GM19328 (cell line): Measurements from ENCODE around the gene HPN.
A peak's percentile ranks its signal among the peaks of the same experiment; 100 is the strongest.

Source experiments
- ATAC-seq: cut with Tn5 transposase; IDR thresholded peaks from one replicate; pipeline ENCODE4 v1.9.1; 2021; ENCODE audit warnings: mild to moderate bottlenecking, moderate library complexity; ENCODE audit not compliant: unreplicated experiment

HPN gene

DNA sequence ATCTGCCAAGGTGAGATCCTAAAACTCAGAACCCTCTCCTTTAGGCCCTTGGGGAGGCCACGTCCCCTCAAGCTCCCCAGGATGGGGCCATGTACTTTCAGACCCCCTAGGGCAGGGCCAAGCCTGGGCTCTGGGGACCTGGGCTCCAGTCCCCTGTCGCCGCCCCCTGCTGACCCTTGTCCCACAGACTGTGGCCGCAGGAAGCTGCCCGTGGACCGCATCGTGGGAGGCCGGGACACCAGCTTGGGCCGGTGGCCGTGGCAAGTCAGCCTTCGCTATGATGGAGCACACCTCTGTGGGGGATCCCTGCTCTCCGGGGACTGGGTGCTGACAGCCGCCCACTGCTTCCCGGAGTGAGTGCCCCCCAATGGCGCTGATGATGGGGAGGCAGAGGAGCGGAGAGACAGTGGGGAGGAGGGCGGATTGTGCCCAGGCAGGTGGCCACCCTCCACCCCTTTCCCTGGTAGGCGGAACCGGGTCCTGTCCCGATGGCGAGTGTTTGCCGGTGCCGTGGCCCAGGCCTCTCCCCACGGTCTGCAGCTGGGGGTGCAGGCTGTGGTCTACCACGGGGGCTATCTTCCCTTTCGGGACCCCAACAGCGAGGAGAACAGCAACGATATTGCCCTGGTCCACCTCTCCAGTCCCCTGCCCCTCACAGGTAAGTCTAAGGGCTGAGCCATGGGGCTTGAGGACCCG is 18.8 kb downstream of the HPN start:
- no peak for ATAC-seq

DNA sequence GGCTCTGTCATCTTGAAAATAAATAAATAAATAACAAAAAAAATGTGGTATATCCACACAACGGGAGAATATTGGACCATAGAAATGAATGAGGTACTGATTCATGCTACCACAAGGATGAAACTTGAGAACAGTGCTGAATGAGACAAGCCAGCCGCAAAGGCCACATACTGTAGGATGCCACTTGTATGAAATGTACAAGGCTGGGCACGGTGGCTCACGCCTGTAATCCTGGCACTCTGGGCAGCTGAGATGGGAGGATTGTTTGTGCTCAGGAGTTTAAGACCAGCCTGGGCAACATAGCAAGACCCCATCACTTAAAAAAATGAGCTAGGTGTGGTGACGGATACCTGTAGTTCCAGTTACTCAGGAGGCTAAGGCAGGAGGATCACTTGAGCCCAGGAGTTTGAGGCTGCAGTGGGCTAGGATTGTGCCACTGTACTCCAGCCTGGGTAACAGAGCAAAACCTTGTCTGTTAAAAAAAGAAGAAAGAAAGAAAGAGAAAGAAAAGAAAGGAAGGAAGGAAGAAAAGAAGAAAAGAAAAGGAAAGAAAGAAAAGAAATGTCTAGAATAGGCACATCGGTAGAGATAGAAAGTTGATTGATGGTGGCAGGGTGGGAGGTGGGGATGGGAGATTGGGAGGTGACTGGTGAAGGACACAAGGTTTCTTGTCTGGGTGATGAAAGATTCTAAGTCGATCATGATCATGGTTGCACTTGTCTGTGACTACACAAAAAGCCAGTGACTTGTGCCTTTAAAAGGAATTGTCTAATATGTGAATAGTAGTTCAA is 20.3 kb downstream of the HPN start:
- no peak for ATAC-seq

DNA sequence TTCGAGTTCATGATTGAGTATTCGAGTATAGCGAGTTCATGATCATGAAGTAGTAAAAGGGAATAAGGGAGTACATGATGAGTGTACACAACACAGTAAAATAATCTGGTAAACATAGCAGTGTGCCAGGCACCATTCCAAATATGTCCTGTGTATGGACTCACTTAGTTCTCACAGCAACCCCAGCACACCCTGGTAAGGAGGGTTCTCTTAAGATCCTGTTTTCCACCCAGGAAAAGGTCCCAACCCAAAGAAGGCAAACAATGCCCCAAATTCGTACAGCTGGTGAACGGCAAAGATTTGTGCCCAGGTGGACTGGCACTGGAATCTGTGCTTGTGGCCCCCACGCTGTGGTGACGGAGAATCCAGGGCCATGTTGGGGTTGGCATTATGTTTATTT is 21.4 kb downstream of the HPN start:
- no peak for ATAC-seq

DNA sequence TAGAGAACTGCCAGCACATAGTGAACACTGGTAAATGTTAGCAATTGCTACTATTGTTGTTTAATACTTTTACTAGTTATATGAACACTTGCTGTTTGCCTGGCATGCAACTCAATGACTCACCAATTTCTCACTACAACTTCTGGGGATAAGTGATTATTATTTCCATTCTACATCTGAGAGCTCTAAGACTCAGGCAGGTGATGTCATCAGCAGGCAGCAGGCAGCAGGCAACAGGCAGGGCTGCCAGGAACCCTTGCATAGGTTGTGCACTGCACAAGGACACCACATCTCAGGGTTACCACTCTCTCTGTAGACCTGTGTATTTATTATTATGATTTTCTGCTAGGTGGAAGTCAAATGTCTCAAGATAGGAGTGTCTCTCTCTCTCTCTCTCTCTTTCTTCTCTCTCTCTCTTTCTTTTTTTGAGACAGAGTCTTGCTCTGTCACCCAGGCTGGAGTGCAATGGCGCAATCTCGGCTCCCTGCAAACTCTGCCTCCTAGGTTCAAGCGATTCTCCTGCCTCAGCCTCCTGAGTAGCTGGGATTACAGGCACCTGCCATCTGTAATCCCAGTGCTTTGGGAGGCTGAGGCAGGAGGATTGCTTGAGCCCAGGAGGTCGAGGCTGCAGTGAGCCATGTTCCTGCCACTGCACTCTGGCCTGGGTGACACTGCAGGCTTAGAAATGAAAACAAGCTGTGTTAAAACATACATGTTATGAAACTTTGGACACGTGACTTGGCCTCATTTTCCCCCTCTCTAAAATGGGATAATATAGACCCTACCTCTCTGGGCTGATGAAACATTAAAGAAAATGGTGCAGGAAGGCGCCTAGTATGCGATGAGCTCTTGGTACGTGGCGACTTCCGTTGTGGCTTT is 22.7 kb downstream of the HPN start:
- ATAC-seq: no peak

DNA sequence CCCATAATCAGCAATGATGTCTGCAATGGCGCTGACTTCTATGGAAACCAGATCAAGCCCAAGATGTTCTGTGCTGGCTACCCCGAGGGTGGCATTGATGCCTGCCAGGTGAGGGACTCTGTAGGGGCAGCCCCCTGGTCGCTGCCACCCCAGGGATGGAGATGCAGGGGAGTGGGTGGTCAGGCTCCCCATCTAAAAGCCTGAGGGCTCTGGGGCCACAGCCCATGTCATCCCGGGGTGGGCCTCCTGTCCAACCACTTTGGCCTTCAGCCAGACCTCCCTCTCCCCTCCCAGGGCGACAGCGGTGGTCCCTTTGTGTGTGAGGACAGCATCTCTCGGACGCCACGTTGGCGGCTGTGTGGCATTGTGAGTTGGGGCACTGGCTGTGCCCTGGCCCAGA is 24.1 kb downstream of the HPN start:
- ATAC-seq: no peak

DNA sequence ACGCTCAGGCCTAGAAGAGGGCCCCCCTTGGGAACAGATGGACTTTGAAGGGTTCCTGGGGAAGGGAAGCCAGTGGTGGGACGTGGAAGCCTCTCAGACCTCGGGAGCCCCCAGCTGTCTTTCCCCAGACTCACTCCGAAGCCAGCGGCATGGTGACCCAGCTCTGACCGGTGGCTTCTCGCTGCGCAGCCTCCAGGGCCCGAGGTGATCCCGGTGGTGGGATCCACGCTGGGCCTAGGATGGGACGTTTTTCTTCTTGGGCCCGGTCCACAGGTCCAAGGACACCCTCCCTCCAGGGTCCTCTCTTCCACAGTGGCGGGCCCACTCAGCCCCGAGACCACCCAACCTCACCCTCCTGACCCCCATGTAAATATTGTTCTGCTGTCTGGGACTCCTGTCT is 24.6 kb downstream of the HPN start:
- ATAC-seq: no peak

DNA sequence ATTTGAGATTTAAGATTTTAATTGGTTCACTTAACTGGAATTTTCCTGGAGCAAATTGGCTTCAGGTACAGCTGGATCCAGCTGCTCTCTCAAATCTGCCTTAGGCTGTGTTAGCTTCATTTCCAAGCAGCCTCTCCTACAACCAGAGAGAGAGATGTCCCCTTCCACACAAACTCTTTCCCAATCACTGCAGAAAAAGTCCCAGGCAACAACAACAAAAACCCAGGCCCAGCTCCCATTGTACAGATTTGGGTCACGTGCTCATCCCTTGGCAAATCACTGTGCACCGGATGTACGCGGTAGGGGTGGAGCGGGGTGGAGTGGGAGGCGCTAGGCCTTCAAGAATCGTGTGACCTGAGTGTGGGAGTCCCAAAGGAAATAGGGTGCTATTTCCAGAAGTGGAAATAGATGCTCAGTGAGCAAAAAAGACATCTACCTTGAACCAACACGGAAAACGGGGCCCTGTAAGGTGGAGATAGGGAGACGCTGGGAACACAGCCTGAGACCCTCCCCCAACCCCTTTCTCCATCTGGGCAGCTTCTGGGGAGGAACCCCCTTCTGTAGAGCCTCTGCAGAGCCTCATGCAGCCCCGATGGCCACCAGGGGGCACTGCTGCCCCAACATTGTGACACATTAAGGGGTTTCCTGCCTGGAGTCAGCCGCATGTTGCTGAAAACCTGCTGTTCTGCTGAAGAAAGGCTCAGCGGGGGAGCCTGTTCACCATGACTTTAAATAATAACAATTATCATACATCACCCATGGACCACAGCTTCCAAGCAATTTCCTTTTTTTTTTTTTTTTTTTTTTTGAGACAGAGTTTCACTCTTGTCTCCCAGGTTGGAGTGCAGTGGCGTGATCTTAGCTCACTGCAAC is 25.4 kb downstream of the HPN start:
- peak; percentile 60 for ATAC-seq

DNA sequence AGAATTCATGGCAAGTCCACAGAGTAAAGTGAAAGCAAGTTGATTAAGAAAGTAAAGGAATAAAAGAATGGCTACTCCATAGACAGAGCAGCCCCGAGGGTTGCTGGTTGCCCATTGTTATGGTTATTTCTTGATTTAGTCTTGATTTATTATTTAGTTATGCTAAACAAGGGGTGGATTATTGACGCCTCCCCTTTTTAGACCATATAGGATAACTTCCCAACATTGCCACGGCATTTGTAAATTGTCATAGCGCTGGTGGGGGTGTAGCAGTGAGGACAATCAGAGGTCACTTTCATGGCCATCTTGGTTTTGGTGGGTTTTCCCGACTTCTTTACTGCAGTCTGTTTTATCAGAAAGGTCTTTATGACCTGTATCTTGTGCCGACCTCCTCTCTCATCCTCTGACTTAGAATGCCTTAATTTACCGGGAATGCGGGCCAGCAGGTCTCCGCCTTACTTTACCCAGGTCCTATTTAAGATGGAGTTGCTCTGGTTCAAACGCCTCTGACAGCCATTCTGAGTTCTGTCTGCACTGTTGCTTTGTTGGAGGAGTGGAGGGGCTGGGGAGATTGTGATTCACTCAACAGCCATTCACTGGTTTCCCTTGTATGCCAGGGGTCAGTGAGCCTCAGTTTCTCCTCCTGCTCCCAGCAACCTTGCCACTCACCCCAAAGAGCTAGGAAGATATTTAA is 27.6 kb downstream of the HPN start:
- no peak for ATAC-seq

DNA sequence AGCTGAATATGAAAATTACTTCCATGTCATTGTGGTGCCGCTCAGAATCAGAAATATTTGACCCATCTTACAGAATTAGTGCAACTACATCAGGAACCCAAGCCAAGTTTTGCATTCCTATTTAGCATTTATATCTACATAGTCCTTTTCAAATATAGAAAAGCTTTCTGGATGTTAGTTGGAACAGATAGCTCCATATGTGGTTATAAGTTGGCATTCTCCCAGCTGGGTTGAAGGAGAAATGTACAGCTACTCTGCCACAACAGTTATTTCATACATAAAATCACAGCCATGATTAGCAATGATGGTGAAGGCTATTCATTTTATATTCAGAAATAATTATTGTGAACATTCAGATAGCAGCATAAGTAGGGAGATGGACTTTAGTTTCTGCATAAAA is 28.2 kb downstream of the HPN start:
- no peak for ATAC-seq

DNA sequence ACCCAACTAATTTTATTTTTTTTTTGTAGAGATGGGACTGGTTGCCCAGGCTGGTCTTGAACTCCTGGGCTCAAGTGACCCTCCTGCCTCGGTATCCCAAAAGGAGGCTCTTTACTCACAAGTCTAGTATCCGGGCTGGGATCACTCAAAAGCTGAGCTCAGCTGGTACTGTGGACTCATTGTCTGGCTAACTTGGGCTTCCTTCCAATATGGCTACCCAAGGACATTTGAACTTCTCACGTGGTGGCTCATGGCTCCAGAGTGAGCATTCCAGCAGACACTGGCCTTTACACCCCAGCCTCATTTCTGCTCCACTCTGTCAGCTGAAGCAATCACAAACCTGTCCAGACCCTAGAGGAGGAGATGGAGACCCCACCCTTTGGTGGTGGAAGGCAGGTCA is 28.9 kb downstream of the HPN start:
- ATAC-seq: no peak

DNA sequence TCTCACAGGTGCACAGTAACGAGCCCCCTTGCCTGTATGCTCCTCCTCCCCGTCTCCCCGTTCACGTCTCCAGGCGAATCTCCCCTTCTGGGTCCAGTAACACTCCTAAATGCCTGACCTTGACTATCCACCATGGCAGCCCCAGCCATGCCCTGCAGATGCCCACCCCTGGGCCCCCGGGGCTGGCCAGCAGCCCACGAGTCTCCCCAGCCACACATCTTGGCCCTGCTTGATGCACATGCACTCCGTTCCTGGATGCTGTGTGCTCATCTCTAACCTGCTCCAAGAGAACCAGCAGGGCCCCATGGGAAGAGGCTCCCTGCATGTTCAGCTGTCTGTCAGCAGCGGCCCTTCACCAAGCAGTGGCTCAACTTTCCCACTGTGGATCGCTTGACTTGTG is 32.0 kb downstream of the HPN start:
- ATAC-seq: no peak

DNA sequence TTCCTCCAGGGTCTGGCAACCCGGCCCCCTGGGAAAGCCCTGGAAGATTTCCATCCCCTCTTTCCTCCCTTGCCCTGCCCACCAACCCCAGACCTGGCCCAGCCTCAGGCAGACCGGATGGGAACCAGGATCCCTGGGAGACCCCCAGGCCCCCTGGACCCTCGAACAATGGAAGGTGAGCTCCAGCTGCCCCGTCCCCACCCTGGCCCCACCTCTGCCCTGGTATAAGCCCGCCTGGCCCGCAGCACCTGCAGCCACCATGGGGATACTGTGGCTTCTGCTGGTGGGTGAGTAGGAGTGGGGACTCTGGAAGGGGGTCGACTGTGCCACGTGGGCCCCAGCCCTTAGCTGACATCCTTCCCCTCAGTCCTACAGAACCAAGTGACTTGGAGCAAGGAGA is 32.4 kb downstream of the HPN start:
- ATAC-seq: no peak

DNA sequence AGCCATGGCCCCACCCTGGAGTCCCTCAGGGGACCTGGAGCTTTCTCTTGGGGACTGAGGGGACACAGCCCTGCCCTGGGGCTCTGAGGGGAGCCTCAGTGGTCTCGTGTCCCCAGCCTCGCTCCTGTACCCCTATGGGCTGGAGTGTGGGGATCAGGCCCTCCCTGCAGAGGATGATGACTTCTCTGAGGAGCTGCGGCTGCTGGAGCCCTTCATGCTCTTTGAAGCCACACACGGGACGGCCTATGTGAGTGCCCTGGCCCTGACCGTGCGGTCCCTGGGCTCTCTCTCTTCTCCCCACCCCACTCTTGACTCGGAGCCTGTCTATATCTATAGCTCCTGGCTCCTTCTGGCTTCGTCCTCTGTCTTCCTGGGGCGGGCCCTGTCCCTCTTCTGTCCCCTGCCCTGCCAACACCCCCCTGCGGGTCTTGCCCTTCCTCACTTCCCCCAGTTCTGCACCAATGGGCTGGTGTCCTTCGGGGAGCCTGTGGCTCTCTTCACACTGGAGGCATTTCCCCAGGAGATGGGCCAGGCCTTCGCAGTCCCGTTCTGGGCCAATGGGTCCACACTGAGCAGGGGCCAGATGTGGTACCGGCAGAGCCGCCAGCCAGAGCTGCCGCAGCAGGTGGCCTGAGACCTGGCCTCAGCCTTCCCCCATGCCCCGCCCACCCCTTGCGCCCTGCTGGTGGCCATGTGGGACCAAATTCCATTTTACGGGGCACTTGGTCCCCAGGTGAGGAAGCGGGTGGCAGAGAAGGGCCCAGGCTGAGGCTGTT is 33.1 kb downstream of the HPN start:
- no peak for ATAC-seq

DNA sequence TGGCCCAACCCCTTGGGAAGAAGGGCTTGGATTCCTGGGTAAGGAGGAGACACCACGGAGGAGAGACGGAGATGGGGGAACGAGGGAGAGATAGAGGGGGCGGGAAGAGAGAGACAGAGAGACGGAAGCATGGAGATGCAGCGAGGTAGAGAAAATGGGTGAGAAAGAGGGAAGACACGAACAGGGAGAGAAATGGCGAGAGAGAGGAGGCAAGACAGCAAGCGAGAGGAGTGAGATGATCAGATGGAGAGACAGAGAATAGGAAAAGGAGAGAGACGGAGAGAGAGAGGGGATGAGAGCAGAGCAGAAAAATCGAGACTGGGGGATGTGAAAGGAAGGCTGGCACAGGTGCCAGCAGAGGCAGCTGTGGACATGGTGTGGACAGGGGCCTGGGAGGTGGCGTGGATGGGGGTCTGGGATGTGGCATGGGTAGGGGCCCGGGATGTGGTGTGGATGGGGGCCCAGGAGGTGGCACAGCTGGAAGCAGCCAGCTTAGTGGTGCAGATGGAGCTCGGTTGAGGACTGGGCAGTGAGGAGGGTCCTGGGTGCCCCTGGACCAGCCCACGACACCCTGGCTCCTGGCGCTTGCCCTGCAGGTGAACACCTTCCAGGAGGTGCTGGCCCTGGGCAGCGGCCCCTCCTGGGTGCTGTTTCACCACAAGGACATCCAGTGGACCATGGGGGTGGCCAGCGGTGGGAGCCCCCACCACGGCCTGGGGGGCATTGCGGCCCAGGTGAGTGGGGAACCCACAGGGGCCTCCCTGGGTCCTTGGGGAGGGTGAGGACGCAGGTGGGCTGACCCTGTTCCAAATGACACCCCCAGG is 33.9 kb downstream of the HPN start:
- ATAC-seq: no peak

DNA sequence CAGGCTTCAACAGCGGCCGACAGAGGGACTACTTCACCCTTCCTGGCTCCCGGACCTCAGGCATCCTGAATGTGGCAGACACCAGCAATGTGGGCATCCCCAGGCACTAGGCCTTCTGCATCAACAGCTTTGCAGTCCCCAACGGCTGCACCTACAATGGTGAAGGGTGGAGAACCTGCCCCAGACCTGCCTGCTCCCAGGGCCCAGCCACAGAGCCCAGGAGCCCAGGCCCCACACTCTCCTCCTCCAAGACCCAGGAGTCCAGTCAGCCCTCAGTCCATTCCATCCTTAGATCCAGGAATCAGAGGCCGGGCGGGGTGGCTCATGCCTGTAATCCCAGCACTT is 34.5 kb downstream of the HPN start:
- ATAC-seq: no peak

DNA sequence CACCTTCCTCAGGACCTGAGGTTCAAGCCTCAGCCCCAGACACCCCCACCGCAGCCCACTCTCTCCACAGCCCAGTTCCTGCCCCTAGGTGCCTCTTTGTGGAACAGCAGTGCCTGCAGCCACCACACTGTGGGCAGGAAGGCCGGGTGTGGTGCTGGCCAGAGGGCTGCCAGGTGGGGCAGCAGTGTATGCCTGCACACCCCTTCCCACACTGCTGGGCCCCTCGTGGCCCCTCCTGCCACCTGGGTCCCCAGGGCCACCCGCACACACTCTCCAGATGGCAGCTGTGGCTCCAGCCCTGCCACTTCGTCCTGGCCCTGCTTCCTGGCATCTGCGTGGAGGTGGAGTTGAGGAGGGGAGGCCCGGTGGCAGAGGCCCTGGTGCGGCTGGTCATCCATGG is 35.1 kb downstream of the HPN start:
- no peak for ATAC-seq

DNA sequence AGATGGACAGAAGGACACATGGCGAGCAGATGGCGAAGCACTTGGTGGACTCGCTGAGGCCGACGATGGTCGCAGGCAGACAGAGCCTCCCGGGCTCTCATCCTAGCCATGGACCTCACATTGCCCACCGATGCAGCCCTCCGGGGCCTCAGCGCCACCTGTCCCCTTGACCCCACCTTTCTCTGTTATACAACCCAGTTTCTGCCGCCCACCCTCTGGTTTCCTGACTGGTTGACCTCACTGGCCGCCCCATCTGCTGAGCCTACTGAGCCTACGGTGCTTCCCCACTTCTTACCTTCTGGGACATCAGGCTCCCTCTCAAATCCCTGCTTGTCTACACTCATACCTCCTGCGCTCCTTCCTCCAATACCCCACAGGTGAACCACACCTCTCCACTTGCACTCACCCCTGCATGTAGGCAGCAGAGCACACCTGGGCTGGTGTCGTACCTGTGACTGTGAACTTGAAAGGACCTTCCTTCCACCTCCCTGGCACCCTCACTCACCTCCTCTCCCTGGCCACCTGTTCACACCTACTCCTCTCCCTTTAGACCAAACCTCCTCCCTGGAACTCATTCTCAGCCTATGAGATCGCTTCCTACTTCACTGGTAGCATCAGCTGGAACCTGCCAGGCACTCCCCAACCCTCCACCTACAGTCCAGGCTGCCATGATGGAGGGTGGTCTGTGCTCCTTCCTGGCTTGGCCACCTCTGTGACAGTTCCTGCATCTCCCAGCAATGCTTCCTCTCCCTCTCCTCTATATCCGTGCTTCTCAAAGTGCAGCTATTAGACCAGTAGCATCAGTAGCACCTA is 36.1 kb downstream of the HPN start:
- no peak for ATAC-seq

DNA sequence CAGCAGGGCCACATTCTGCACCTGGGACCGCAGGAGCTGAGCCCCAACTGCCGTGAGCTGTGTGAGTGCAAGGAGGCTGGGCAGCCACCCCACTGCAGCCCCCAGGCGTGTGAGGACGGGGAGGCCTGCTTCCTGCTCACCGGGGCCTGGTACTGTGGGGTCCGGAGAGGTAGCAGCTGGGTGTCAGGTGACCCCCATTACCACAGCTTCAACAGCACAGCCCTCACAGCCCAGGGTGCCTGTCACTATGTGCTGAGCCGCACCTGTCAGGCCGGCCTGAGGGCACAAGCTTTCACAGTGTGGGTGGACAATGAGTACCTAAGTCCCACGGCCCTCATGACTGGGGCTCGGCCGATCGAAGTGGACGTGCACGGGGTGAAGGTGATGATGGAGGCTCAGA is 38.3 kb downstream of the HPN start:
- ATAC-seq: no peak
